Suprapubic skin (tissue), 4 donors: Measurements from ENCODE around the gene DDX51. TPM values are rescaled to one million over a fixed set of nuclear protein-coding genes. Genes with fewer than 3 reads are reported as not detected.

Source experiments
- DNase-seq, 2 donors: peaks; one replicate each; pipeline ENCODE4 v3.0.0-alpha.2; 2019; ENCODE audit warnings: low spot score in 2 of 2
- H3K27ac ChIP-seq: fragments of 200-600 bp; sonication (generic); one replicate; pipeline ENCODE4 v1.5.1; 2019
- H3K27me3 ChIP-seq: fragments of 200-600 bp; sonication (generic); one replicate; pipeline ENCODE4 v1.5.1; 2019
- H3K36me3 ChIP-seq: fragments of 200-600 bp; sonication (generic); one replicate; pipeline ENCODE4 v1.5.1; 2019
- H3K4me1 ChIP-seq: fragments of 200-600 bp; sonication (generic); one replicate; pipeline ENCODE4 v1.5.1; 2019
- H3K4me3 ChIP-seq: fragments of 200-600 bp; sonication (generic); one replicate; pipeline ENCODE4 v1.5.1; 2019; ENCODE audit warnings: mild to moderate bottlenecking
- H3K9me3 ChIP-seq: fragments of 200-600 bp; sonication (generic); one replicate; pipeline ENCODE4 v1.5.1; 2019
- CTCF ChIP-seq, 2 donors: fragments of 200-600 bp in 1 of 2; fragments of 450-650 bp in 1 of 2; sonication (generic) in 1 of 2; IDR thresholded peaks; one replicate each; pipeline ENCODE4 v1.5.1; 2016 to 2019; ENCODE audit warnings: antibody characterized with exemption in 2 of 2, mild to moderate bottlenecking in 1 of 2, moderate library complexity in 1 of 2
- EP300 ChIP-seq: sonication (generic); formaldehyde crosslinking; IDR thresholded peaks from one replicate; pipeline ENCODE4 v1.6.1; 2017; ENCODE audit warnings: antibody characterized with exemption
- POLR2A ChIP-seq, 2 donors: fragments of 450-650 bp; IDR thresholded peaks; one replicate each; pipeline ENCODE4 v1.6.1; 2017; ENCODE audit warnings: antibody characterized with exemption in 2 of 2, mild to moderate bottlenecking in 2 of 2, moderate library complexity in 2 of 2
- POLR2AphosphoS5 ChIP-seq, 3 donors: sonication (generic); formaldehyde crosslinking; IDR thresholded peaks; one replicate each; pipeline ENCODE4 v1.6.1; 2017; ENCODE audit warnings: antibody characterized with exemption in 3 of 3
- WGBS: methylation state at CpG from one replicate; pipeline ENCODE4 v1.1.5; 2018; 5-methylcytosine and 5-hydroxymethylcytosine counted together
- total RNA-seq, 4 donors: library from RNA; depleted of rRNA; stranded (reverse); fragments of >200 nt; gene quantifications; one replicate each; pipeline ENCODE4 v1.1.0, GENCODE V29; 2016

Gene DDX51
- total RNA-seq, 4 donors from 2014 or later, result 21.1 to 39.6 (median 23.7) TPM

- peaks cover 21% of the 10 kb centered on the region for H3K36me3 ChIP-seq
- H3K27me3 ChIP-seq, result no peaks in the 10 kb centered on the region
- no peak for DNase-seq
- no peak for TF ChIP-seq CTCF (IDR thresholded peaks at IDR 0.05)
- no peak for TF ChIP-seq POLR2AphosphoS5 (IDR thresholded peaks at IDR 0.05)
- no peak for TF ChIP-seq POLR2A (IDR thresholded peaks at IDR 0.05)
- TF ChIP-seq EP300, result no peak
- 91% methylated on average over 45 of the region's 51 CpGs for WGBS
- peaks cover 10% of the 10 kb centered on the region for H3K4me1 ChIP-seq
- H3K27ac ChIP-seq, result no peak overlapping the region
- H3K4me3 ChIP-seq, result no peak overlapping the region
- H3K9me3 ChIP-seq, result no peaks in the 10 kb centered on the region
Observed at GRCh38 chr12:132154941-132155770, 11.0 kb upstream of the DDX51 start.

GRCh38 chr12:132154341-132154761, 10.2 kb upstream of the DDX51 start:
- Histone ChIP-seq H3K9me3 (no peaks in the 10 kb centered on the region), H3K36me3 (peaks cover 21% of the 10 kb centered on the region), H3K27ac (no peak overlapping the region), H3K4me3 (peak overlapping the region; percentile 35), H3K4me1 (peaks cover 10% of the 10 kb centered on the region), H3K27me3 (no peaks in the 10 kb centered on the region)
- 47% methylated on average over 2 of the region's 21 CpGs for WGBS
- TF ChIP-seq POLR2A (IDR thresholded peaks at IDR 0.05) (no peak), POLR2AphosphoS5 (IDR thresholded peaks at IDR 0.05) (no peak), CTCF (IDR thresholded peaks at IDR 0.05) (no peak), EP300 (no peak)
- no peak for DNase-seq

- no peak overlapping the region for H3K27ac ChIP-seq
- H3K4me3 ChIP-seq, result peak overlapping the region; percentile 35
- WGBS, result 34% methylated on average over 12 of the region's 41 CpGs
- H3K36me3 ChIP-seq, result peaks cover 24% of the 10 kb centered on the region
- DNase-seq, result peak in 1 of 2 donors; percentile 76
- no peaks in the 10 kb centered on the region for H3K27me3 ChIP-seq
- TF ChIP-seq CTCF (IDR thresholded peaks at IDR 0.05) (peak; percentile 76 to 93), POLR2AphosphoS5 (IDR thresholded peaks at IDR 0.05) (no peak), POLR2A (IDR thresholded peaks at IDR 0.05) (no peak), EP300 (no peak)
- H3K4me1 ChIP-seq, result peaks cover 10% of the 10 kb centered on the region
- H3K9me3 ChIP-seq, result no peaks in the 10 kb centered on the region
Observed at GRCh38 chr12:132153501-132154340, 9.6 kb upstream of the DDX51 start.

- Histone ChIP-seq H3K9me3 (no peaks in the 10 kb centered on the region), H3K4me3 (no peak overlapping the region), H3K27me3 (no peaks in the 10 kb centered on the region), H3K4me1 (peaks cover 10% of the 10 kb centered on the region), H3K36me3 (peaks cover 31% of the 10 kb centered on the region), H3K27ac (no peak overlapping the region)
- WGBS, result 90% methylated on average over 16 of the region's 20 CpGs
- TF ChIP-seq POLR2AphosphoS5 (IDR thresholded peaks at IDR 0.05), result no peak
- TF ChIP-seq CTCF (IDR thresholded peaks at IDR 0.05), result no peak
- no peak for TF ChIP-seq POLR2A (IDR thresholded peaks at IDR 0.05)
- no peak for TF ChIP-seq EP300
- DNase-seq, result peak; percentile 49 to 58
Observed at GRCh38 chr12:132152953-132153352, 8.8 kb upstream of the DDX51 start.

- Histone ChIP-seq H3K36me3 (peaks cover 36% of the 10 kb centered on the region), H3K27ac (no peak overlapping the region), H3K9me3 (no peaks in the 10 kb centered on the region), H3K4me1 (peaks cover 10% of the 10 kb centered on the region), H3K4me3 (no peak overlapping the region), H3K27me3 (no peaks in the 10 kb centered on the region)
- peak in 1 of 2 donors; percentile 74 for DNase-seq
- 89% methylated on average over 1 of the region's 9 CpGs for WGBS
- no peak for TF ChIP-seq POLR2AphosphoS5 (IDR thresholded peaks at IDR 0.05)
- no peak for TF ChIP-seq CTCF (IDR thresholded peaks at IDR 0.05)
- no peak for TF ChIP-seq EP300
- no peak for TF ChIP-seq POLR2A (IDR thresholded peaks at IDR 0.05)
Observed at GRCh38 chr12:132152411-132152821, 8.3 kb upstream of the DDX51 start.
